Left lung (tissue), 14 donors: ENCODE results near the gene AXIN1. TPM values are rescaled to one million over a fixed set of nuclear protein-coding genes. Genes with fewer than 3 reads are reported as not detected.
A peak's percentile ranks its signal among the peaks of the same experiment; 100 is the strongest.

Experiments
- ATAC-seq: fragments of 200-7000 bp; cut with Tn5 transposase; one replicate; pipeline ENCODE4 v1.9.1; 2020; ENCODE audit warnings: moderate library complexity
- DNase-seq, 4 donors: peaks; one replicate each; pipeline ENCODE4 v3.0.0-alpha.2; 2013 to 2020
- H3K27ac ChIP-seq, 2 donors: fragments of 200-600 bp; sonication (generic) in 1 of 2; one replicate each; pipeline versions ENCODE4 v1.5.0 to v1.8.0; 2020 to 2021
- H3K27me3 ChIP-seq, 2 donors: fragments of 200-600 bp; sonication (generic) in 1 of 2; one replicate each; pipeline versions ENCODE4 v1.5.0 to v1.8.0; 2020 to 2021
- H3K36me3 ChIP-seq, 2 donors: fragments of 200-600 bp; sonication (generic) in 1 of 2; one replicate each; pipeline versions ENCODE4 v1.5.0 to v1.8.0; 2020 to 2021
- H3K4me1 ChIP-seq, 2 donors: fragments of 200-600 bp; one replicate each; pipeline ENCODE4 v1.8.0; 2021
- H3K4me3 ChIP-seq, 2 donors: fragments of 200-600 bp; sonication (generic) in 1 of 2; one replicate each; pipeline versions ENCODE4 v1.5.0 to v1.8.0; 2020 to 2021; ENCODE audit warnings: mild to moderate bottlenecking in 1 of 2
- H3K9me3 ChIP-seq, 2 donors: fragments of 200-600 bp; sonication (generic) in 1 of 2; one replicate each; pipeline versions ENCODE4 v1.5.0 to v1.8.0; 2020 to 2021
- intact Hi-C, 2 donors: fragments of 100-400 bp; cut with DNase I; formaldehyde crosslinking; loops; one replicate each; pipeline versions ENCODE4 v1.11.2 to v1.14.2; 2022
- long read RNA-seq, 12 donors: library from polyadenylated mRNA in 2 of 12; unstranded in 2 of 12; transcript quantifications; one replicate each; pipeline ENCODE4 v2.0.0 and lab custom pipeline, GENCODE V29; 2019 to 2026
- polyA plus RNA-seq, 6 donors: library from polyadenylated mRNA; unstranded; fragments of 120-200 nt; gene quantifications; one replicate each; pipeline ENCODE4 v1.2.1, GENCODE V29; 2013; ENCODE audit not compliant: insufficient read length in 6 of 6
- total RNA-seq, 2 donors: library from RNA; stranded (reverse); fragmentation: NEBNext Ultra II Directional; extraction: Animal tissue kit (Norgen Biotek cat#: 25700); gene quantifications; one replicate each; pipeline ENCODE4 v1.2.1, GENCODE V29; 2021
- TF ChIP-seq, protein P1 (sequence below), 2 donors: fragments of 200-600 bp; sonication (generic) in 1 of 2; IDR thresholded peaks; one replicate each; pipeline versions ENCODE4 v1.5.0 to v1.8.0; 2021; ENCODE audit warnings: antibody characterized with exemption in 2 of 2
- donor health status: DM: no; HTN: yes; CAD: no.
- donor health status: DM: no; HTN: no; CAD: no.

The AXIN1 gene, protein sequence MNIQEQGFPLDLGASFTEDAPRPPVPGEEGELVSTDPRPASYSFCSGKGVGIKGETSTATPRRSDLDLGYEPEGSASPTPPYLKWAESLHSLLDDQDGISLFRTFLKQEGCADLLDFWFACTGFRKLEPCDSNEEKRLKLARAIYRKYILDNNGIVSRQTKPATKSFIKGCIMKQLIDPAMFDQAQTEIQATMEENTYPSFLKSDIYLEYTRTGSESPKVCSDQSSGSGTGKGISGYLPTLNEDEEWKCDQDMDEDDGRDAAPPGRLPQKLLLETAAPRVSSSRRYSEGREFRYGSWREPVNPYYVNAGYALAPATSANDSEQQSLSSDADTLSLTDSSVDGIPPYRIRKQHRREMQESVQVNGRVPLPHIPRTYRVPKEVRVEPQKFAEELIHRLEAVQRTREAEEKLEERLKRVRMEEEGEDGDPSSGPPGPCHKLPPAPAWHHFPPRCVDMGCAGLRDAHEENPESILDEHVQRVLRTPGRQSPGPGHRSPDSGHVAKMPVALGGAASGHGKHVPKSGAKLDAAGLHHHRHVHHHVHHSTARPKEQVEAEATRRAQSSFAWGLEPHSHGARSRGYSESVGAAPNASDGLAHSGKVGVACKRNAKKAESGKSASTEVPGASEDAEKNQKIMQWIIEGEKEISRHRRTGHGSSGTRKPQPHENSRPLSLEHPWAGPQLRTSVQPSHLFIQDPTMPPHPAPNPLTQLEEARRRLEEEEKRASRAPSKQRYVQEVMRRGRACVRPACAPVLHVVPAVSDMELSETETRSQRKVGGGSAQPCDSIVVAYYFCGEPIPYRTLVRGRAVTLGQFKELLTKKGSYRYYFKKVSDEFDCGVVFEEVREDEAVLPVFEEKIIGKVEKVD
- total RNA-seq: 10 to 100 TPM; 21.7 to 22.7 TPM
- 10 to 100 TPM; 14.0 to 23.4 (median 17.5) TPM for polyA plus RNA-seq
- long read RNA-seq, donor 1, partial matches to known transcripts: 0 of 3 reads
- long read RNA-seq, donor 1, other reads (novel, unspliced or antisense): 0 of 3 reads
- long read RNA-seq, donor 2, partial matches to known transcripts: 0 of 2 reads
- long read RNA-seq, donor 2, other reads (novel, unspliced or antisense): 0 of 2 reads
- long read RNA-seq, donor 3, partial matches to known transcripts: 0 of 5 reads
- long read RNA-seq, donor 3, other reads (novel, unspliced or antisense): 0 of 5 reads
- long read RNA-seq, donor 4, partial matches to known transcripts: 1 of 4 reads
- long read RNA-seq, donor 4, other reads (novel, unspliced or antisense): 3 of 4 reads
- long read RNA-seq, donor 5, partial matches to known transcripts: 0 of 1 reads
- long read RNA-seq, donor 5, other reads (novel, unspliced or antisense): 0 of 1 reads
- long read RNA-seq, donor 6, partial matches to known transcripts: 0 of 2 reads
- long read RNA-seq, donor 6, other reads (novel, unspliced or antisense): 0 of 2 reads
- long read RNA-seq, donor 7, partial matches to known transcripts: 26 of 28 reads
- long read RNA-seq, donor 7, other reads (novel, unspliced or antisense): 0 of 28 reads
- long read RNA-seq, donor 8, partial matches to known transcripts: 83 of 88 reads
- long read RNA-seq, donor 8, other reads (novel, unspliced or antisense): 0 of 88 reads
- long read RNA-seq, donor 9: 0 reads
- long read RNA-seq, donor 10, partial matches to known transcripts: 1 of 2 reads
- long read RNA-seq, donor 10, other reads (novel, unspliced or antisense): 1 of 2 reads
- long read RNA-seq, donor 11: 0 reads
- long read RNA-seq, donor 12: 0 reads

DNA sequence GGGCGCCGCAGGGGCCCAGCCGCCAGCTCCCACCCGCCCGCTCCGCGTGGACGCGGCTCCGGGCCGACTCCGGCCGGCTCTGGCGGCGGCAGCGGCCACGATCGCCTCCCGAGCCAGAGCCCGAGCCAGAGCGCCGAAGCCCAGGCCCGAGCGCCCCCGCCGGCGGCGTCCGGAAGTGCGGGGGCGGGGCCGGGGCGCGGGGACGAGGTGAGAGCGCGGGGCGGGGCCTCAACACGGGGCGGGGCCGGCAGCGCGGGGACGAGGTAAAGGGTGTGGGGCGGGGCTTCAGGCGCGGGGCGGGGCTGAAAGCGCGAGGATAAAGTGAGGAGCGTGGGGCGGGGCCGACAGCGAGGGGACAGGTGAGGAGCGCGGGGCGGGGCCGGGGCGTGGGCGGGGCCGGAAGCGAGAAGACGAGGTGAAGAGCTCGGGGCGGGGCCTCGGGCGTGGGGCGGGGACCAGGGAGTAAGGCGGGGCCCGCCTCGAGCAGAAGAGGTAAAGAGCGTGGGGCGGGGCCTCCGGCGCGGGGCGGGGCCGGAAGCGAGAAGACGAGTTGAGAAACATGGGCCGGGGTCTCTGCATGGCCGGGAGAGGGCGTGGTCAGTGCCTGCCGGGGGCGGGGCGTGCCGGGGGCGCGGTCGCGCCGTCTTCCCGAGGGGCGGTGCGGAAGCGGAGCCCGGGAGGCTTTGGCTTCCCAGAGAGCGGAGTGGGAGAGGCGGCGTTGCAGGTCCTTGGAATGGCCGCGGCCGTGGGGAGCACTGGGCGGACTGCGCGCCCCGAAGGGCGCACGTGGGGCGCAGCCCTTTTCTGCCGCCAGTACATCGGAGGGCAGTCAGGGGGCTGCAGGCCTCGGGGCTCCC, at the start of gene AXIN1:
Gene AXIN1 (minus strand): TSS at position 177 of the 857 bp plus-strand sequence. CDS start 5,698 bp downstream, outside the sequence.
- Histone ChIP-seq H3K9me3 (no peaks in the 10 kb centered on the region), H3K36me3 (no peaks in the 10 kb centered on the region), H3K27ac (peak within 1 kb of the TSS; percentile 7 to 76), H3K4me1 (peaks cover 0 to 42% of the 10 kb centered on the region in 2 donors), H3K4me3 (peak within 1 kb of the TSS; percentile 61 to 70), H3K27me3 (no peaks in the 10 kb centered on the region)
- ATAC-seq: peak; percentile 94
- TF ChIP-seq, protein P1, sequence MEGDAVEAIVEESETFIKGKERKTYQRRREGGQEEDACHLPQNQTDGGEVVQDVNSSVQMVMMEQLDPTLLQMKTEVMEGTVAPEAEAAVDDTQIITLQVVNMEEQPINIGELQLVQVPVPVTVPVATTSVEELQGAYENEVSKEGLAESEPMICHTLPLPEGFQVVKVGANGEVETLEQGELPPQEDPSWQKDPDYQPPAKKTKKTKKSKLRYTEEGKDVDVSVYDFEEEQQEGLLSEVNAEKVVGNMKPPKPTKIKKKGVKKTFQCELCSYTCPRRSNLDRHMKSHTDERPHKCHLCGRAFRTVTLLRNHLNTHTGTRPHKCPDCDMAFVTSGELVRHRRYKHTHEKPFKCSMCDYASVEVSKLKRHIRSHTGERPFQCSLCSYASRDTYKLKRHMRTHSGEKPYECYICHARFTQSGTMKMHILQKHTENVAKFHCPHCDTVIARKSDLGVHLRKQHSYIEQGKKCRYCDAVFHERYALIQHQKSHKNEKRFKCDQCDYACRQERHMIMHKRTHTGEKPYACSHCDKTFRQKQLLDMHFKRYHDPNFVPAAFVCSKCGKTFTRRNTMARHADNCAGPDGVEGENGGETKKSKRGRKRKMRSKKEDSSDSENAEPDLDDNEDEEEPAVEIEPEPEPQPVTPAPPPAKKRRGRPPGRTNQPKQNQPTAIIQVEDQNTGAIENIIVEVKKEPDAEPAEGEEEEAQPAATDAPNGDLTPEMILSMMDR (IDR thresholded peaks at IDR 0.05): peak; percentile 28 to 57
- intact Hi-C loops: loop anchor here in 1 of 2 donors (10.0 kb wide), 1 partner anchor 138 kb away; no protein-coding TSS in a partner anchor
- DNase-seq: peak; percentile 87 to 100 (median 98)

DNA sequence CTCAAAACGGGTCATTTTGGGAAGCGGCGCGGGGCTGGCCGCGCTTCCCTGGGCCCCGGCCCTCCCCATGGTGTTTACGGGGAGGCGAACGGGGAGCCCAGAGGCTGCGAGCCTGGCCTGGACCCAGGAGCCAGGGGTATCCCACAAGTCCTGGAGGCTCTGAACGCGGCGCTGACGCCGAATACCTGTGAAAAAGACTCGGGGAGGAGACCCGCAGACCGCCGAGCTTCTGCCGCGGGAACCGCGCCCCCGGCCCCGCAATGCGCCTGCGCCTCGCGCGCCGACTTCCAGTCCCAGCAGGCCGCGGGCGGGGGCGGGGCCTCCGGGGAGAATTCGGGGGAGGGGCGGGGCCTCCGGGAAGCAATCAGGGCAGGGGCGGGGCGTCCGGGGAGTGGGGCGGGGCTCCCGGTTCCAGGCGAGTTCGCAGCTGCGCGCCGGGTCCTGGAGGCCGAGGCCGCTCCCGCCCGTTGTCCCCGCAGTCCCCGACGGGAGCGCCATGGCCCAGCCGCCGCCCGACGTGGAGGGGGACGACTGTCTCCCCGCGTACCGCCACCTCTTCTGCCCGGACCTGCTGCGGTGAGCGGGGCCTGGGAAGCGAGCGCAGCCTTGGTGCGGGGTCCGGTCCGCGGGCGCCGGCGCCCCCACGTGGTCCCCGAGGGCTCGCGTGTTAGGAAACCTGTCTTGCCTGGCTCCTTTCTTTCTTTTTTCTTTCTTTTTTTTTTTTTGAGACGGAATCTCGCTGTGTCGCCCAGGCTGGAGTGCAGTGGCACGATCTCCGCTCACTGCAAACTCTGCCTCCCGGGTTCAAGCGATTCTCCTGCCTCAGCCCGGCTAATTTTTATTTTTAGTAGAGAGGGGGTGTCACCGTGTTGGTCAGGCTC, 49.2 kb upstream of the AXIN1 start, which contains the start of gene DECR2:
Gene DECR2 (plus strand): TSS at position 418 of the 881 bp plus-strand sequence. CDS start 79 bp downstream, at position 497.
- peak within 1 kb of the TSS; percentile 58 to 83 for H3K4me3 ChIP-seq
- intact Hi-C loops: no loop called here
- peaks cover 0 to under 1% of the 10 kb centered on the region in 2 donors for H3K36me3 ChIP-seq
- H3K4me1 ChIP-seq: peaks cover 6 to 33% of the 10 kb centered on the region in 2 donors
- H3K27ac ChIP-seq: peak within 1 kb of the TSS; percentile 84 to 88
- ATAC-seq (peak; percentile 95), DNase-seq (peak; percentile 90 to 99 (median 96))
- H3K27me3 ChIP-seq: no peaks in the 10 kb centered on the region
- H3K9me3 ChIP-seq: no peaks in the 10 kb centered on the region
- TF ChIP-seq, protein P1 (IDR thresholded peaks at IDR 0.05): peak in 1 of 2 donors; percentile 19

DNA sequence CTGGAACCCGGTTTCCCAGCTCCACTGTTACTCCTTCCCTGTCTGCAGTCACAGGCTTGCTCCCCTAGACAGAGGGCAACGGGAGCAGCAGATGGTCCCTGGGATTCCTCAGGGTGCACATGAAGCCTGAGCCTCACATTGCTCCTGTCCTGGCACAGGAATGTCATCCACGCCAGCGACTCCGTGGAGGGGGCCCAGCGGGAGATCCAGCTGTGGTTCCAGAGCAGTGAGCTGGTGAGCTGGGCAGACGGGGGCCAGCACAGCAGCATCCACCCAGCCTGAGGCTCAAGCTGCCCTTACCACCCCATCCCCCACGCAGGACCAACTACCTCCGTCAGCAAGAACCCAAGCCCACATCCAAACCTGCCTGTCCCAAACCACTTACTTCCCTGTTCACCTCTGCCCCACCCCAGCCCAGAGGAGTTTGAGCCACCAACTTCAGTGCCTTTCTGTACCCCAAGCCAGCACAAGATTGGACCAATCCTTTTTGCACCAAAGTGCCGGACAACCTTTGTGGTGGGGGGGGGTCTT, 47.6 kb upstream of the AXIN1 start:
- DNase-seq: no peak
- no peak for ATAC-seq
- peaks cover 6 to 43% of the 10 kb centered on the region in 2 donors for H3K4me1 ChIP-seq
- H3K4me3 ChIP-seq: peak overlapping the region in 1 of 2 donors; percentile 83
- intact Hi-C loops: no loop called here
- peak overlapping the region in 1 of 2 donors; percentile 88 for H3K27ac ChIP-seq
- H3K27me3 ChIP-seq: no peaks in the 10 kb centered on the region
- H3K36me3 ChIP-seq: no peaks in the 10 kb centered on the region
- TF ChIP-seq, protein P1 (IDR thresholded peaks at IDR 0.05): no peak
- no peaks in the 10 kb centered on the region for H3K9me3 ChIP-seq
